H1 (cell line): ENCODE results near the gene ZNF277. TPM values are rescaled to one million over a fixed set of nuclear protein-coding genes. Genes with fewer than 3 reads are reported as not detected.

ENCODE experiments used
- CTCF ChIA-PET: fragments of 300-600 bp; sonication (Branson Sonifier 250); formaldehyde crosslinking; loops from one replicate; lab custom pipeline; 2021; ENCODE audit not compliant: partially characterized antibody; lab: Charles Lee
- POLR2A ChIA-PET: fragments of 300-600 bp; sonication (Branson Sonifier 250); formaldehyde crosslinking; loops from one replicate; lab custom pipeline; 2021; ENCODE audit warnings: inconsistent platforms; ENCODE audit not compliant: partially characterized antibody; lab: Charles Lee
- DNase-seq, 2 experiments: peaks; one replicate each; pipeline versions ENCODE4 v3.0.0 to v3.0.0-alpha.2; 2010 to 2022; ENCODE audit warnings: low spot score in 2 of 2, low read depth in 1 of 2, mixed read lengths in 1 of 2
- FAIRE-seq: peaks from 2 replicates; lab custom pipeline; 2011; peaks lifted over from hg19 to GRCh38; lab: Jason Lieb, UNC
- H2AFZ ChIP-seq: 2 replicates; pipeline ENCODE4 v1.8.1; 2012; ENCODE audit warnings: low read length, inconsistent platforms
- H2AK5ac ChIP-seq: 2 replicates; pipeline ENCODE4 v1.6.1; 2013; ENCODE audit warnings: low read depth, low read length
- H2BK120ac ChIP-seq: replicated peaks from 2 replicates; pipeline ENCODE3; 2013; ENCODE audit warnings: low read depth, low read length, inconsistent platforms
- H2BK12ac ChIP-seq: 2 replicates; pipeline ENCODE4 v1.6.1; 2013; ENCODE audit warnings: low read depth, low read length
- H2BK15ac ChIP-seq: 2 replicates; pipeline ENCODE4 v1.6.1; 2013; ENCODE audit warnings: low read length
- H2BK20ac ChIP-seq: 2 replicates; pipeline ENCODE4 v1.6.1; 2013; ENCODE audit warnings: low read length
- H2BK5ac ChIP-seq: 2 replicates; pipeline ENCODE4 v1.6.1; 2013; ENCODE audit warnings: low read depth, low read length
- H3K14ac ChIP-seq: 2 replicates; pipeline ENCODE4 v1.6.1; 2013; ENCODE audit warnings: inconsistent platforms; ENCODE audit not compliant: insufficient read length
- H3K18ac ChIP-seq: 2 replicates; pipeline ENCODE4 v1.6.1; 2013; ENCODE audit warnings: low read length; ENCODE audit errors: extremely low read depth
- H3K23ac ChIP-seq: 2 replicates; pipeline ENCODE4 v1.6.1; 2013; ENCODE audit warnings: inconsistent platforms; ENCODE audit not compliant: insufficient read length
- H3K23me2 ChIP-seq: 2 replicates; pipeline ENCODE4 v1.6.1; 2013; ENCODE audit warnings: low read depth, low read length
- H3K27ac ChIP-seq: 2 replicates; pipeline ENCODE4 v1.6.1; 2011; ENCODE audit warnings: low read depth, low read length, inconsistent platforms
- H3K27me3 ChIP-seq, 4 experiments: replicated peaks in 1 of 4; 1 replicate in 1 of 4; 2 replicates in 3 of 4; pipeline versions ENCODE4 v1.6.1 to v1.8.1; 2011 to 2013; ENCODE audit warnings: low read length in 3 of 4, mild to moderate bottlenecking in 3 of 4, inconsistent platforms in 2 of 4, mixed read lengths in 2 of 4, moderate library complexity in 1 of 4; ENCODE audit not compliant: control insufficient read depth in 3 of 4, insufficient read depth in 3 of 4; ENCODE audit errors: extremely low read depth in 1 of 4
- H3K36me3 ChIP-seq, 4 experiments: 2 replicates each; pipeline versions ENCODE4 v1.6.1 to v1.8.1; 2011 to 2013; ENCODE audit warnings: mild to moderate bottlenecking in 4 of 4, low read length in 3 of 4, moderate library complexity in 2 of 4, control low read depth in 1 of 4, inconsistent platforms in 1 of 4; ENCODE audit not compliant: insufficient read depth in 4 of 4, control insufficient read depth in 2 of 4
- H3K4ac ChIP-seq: replicated peaks from 2 replicates; pipeline ENCODE3; 2013; ENCODE audit warnings: low read length, low read depth, mixed read lengths, inconsistent platforms; ENCODE audit not compliant: insufficient read length
- H3K4me1 ChIP-seq, 4 experiments: replicated peaks in 1 of 4; 1 replicate in 1 of 4; 2 replicates in 3 of 4; pipeline versions ENCODE4 v1.6.1 to v1.8.1; 2011 to 2013; ENCODE audit warnings: low read length in 3 of 4, inconsistent platforms in 2 of 4, mixed read lengths in 1 of 4; ENCODE audit not compliant: insufficient read depth in 4 of 4, control insufficient read depth in 3 of 4
- H3K4me2 ChIP-seq, 2 experiments: 2 replicates each; pipeline versions ENCODE4 v1.6.1 to v1.8.1; 2011 to 2013; ENCODE audit warnings: low read depth in 2 of 2, low read length in 2 of 2, control low read depth in 1 of 2, inconsistent platforms in 1 of 2, mild to moderate bottlenecking in 1 of 2; ENCODE audit not compliant: insufficient read depth in 1 of 2
- H3K4me3 ChIP-seq, 4 experiments: fragments of 200-600, 300-600 bp in 1 of 4; sonication (generic), shearing (Covaris generic), sonication (Bioruptor Twin) in 1 of 4; 2 replicates each; pipeline versions ENCODE4 v1.5.1 to v1.8.1; 2011 to 2016; ENCODE audit warnings: low read length in 4 of 4, low read depth in 3 of 4, control low read depth in 2 of 4, inconsistent platforms in 2 of 4, mild to moderate bottlenecking in 2 of 4, mixed read lengths in 1 of 4, moderate library complexity in 1 of 4; ENCODE audit not compliant: insufficient read depth in 2 of 4; ENCODE audit errors: extremely low read depth in 1 of 4
- H3K56ac ChIP-seq: replicated peaks from 2 replicates; pipeline ENCODE3; 2013; ENCODE audit warnings: low read depth, mild to moderate bottlenecking, mixed read lengths, low read length, inconsistent platforms; ENCODE audit not compliant: insufficient read length
- H3K79me1 ChIP-seq: 2 replicates; pipeline ENCODE4 v1.6.1; 2013; ENCODE audit warnings: low read depth, low read length, control low read depth
- H3K79me2 ChIP-seq, 2 experiments: 2 replicates each; pipeline versions ENCODE4 v1.6.1 to v1.8.1; 2012 to 2013; ENCODE audit warnings: low read length in 2 of 2, mild to moderate bottlenecking in 2 of 2, inconsistent platforms in 1 of 2; ENCODE audit not compliant: insufficient read depth in 2 of 2, control insufficient read depth in 1 of 2
- H3K9ac ChIP-seq, 4 experiments: replicated peaks in 1 of 4; 1 replicate in 1 of 4; 2 replicates in 3 of 4; pipeline versions ENCODE4 v1.6.1 to v1.8.1; 2011 to 2013; ENCODE audit warnings: low read depth in 3 of 4, low read length in 3 of 4, control low read depth in 2 of 4, mild to moderate bottlenecking in 2 of 4, moderate library complexity in 2 of 4, inconsistent platforms in 1 of 4; ENCODE audit errors: extremely low read depth in 1 of 4
- H3K9me3 ChIP-seq, 2 experiments: 2 replicates each; pipeline versions ENCODE4 v1.6.1 to v1.8.1; 2012 to 2013; ENCODE audit warnings: mild to moderate bottlenecking in 2 of 2, moderate library complexity in 2 of 2, control low read depth in 1 of 2, inconsistent platforms in 1 of 2, low read depth in 1 of 2, low read length in 1 of 2, mixed read lengths in 1 of 2; ENCODE audit not compliant: insufficient read depth in 2 of 2
- H4K20me1 ChIP-seq, 2 experiments: replicated peaks in 1 of 2; 2 replicates each; pipeline versions ENCODE3 to v1.8.1; 2011 to 2013; ENCODE audit warnings: inconsistent platforms in 2 of 2, low read length in 2 of 2, mild to moderate bottlenecking in 1 of 2; ENCODE audit not compliant: insufficient read depth in 2 of 2, control insufficient read depth in 1 of 2
- H4K5ac ChIP-seq: 2 replicates; pipeline ENCODE4 v1.6.1; 2013; ENCODE audit warnings: low read length, low read depth, mixed read lengths, inconsistent platforms; ENCODE audit not compliant: insufficient read length
- H4K8ac ChIP-seq: 2 replicates; pipeline ENCODE4 v1.8.0; 2013; ENCODE audit warnings: mild to moderate bottlenecking, moderate library complexity, low read length, inconsistent platforms; ENCODE audit not compliant: insufficient read depth; ENCODE audit errors: extremely low read depth
- H4K91ac ChIP-seq: replicated peaks from 2 replicates; pipeline ENCODE3; 2013; ENCODE audit warnings: low read length, mixed read lengths, inconsistent platforms; ENCODE audit not compliant: insufficient read length
- WGBS, 2 experiments: shearing (Covaris generic) in 1 of 2; methylation state at CpG; one replicate each; pipeline versions ENCODE4 v1.1.6 to v1.1.7; 2013 to 2015; ENCODE audit warnings: low lambda C conversion rate in 2 of 2, mixed read lengths in 2 of 2, inconsistent platforms in 1 of 2, low coverage in 1 of 2, missing lambda C conversion rate in 1 of 2; ENCODE audit not compliant: insufficient replicate concordance in 2 of 2, insufficient coverage in 1 of 2, insufficient read length in 1 of 2; ENCODE audit errors: extremely low coverage in 1 of 2, missing lambda C conversion rate in 1 of 2; 5-methylcytosine and 5-hydroxymethylcytosine counted together
- polyA plus RNA-seq, 7 experiments: library from polyadenylated mRNA; depleted of rRNA in 3 of 7; stranded (reverse) in 5 of 7; unstranded in 2 of 7; fragments of >200 nt in 5 of 7; fragments of 200-250 nt in 2 of 7; gene quantifications; 1 replicate in 5 of 7; 2 replicates in 1 of 7; 4 replicates in 1 of 7; pipeline versions ENCODE4 v1.2.1 to v1.2.3, GENCODE V29; 2011 to 2013; ENCODE audit warnings: missing spikeins in 2 of 7, mixed read lengths in 2 of 7
- total RNA-seq: library from RNA; stranded (reverse); fragmentation: NEBNext Ultra II Directional; extraction: Animal tissue kit (Norgen Biotek cat#: 25700); gene quantifications from 2 replicates; pipeline ENCODE4 v1.2.1, GENCODE V29; 2021
- TF ChIP-seq, protein P1 (sequence below): IDR thresholded peaks from 2 replicates; pipeline ENCODE4 v1.6.1; 2012; ENCODE audit warnings: low read length, inconsistent platforms
- TF ChIP-seq, protein P2 (sequence below): IDR thresholded peaks from 2 replicates; pipeline ENCODE4 v1.6.1; 2011; ENCODE audit warnings: low read length, improper control_type of control experiment

ZNF277 gene
- total and polyA plus RNA-seq, 2 of the 8 experiments (the other 6 are each of a cell fraction or from before 2014, with no cell fraction given): 5.1 to 21.7 TPM

DNA sequence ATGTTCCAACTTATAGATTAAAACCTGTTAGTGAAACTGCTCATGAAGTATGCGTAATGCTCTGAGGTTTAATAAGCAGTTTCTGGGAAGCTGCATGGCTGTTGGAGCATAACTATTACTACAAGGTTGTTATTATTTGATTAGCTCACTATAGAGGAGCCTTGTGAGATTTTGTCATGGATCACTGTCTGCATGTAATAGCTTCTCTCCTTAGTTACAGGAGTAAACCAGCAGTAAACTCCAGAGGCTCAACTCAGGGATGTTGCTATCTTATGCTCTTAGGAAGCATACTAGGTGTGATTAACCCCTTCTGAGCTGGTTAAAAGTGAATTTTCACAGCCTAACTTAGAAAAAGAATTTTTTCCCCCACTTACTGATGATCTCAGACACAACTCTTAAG lies 180.1 kb downstream of the ZNF277 start:
- H3K9ac ChIP-seq: no peak overlapping the region
- no peaks in the 10 kb centered on the region for H3K23me2 ChIP-seq
- no peak overlapping the region for H4K8ac ChIP-seq
- H3K23ac ChIP-seq: no peak overlapping the region
- no peak overlapping the region for H2BK15ac ChIP-seq
- H3K36me3 ChIP-seq: no peaks in the 10 kb centered on the region
- no peaks in the 10 kb centered on the region for H3K79me2 ChIP-seq
- H3K4me3 ChIP-seq: no peak overlapping the region
- no peak for FAIRE-seq
- H3K27ac ChIP-seq: no peak overlapping the region
- H3K9me3 ChIP-seq: no peaks in the 10 kb centered on the region
- TF ChIP-seq, protein P1, sequence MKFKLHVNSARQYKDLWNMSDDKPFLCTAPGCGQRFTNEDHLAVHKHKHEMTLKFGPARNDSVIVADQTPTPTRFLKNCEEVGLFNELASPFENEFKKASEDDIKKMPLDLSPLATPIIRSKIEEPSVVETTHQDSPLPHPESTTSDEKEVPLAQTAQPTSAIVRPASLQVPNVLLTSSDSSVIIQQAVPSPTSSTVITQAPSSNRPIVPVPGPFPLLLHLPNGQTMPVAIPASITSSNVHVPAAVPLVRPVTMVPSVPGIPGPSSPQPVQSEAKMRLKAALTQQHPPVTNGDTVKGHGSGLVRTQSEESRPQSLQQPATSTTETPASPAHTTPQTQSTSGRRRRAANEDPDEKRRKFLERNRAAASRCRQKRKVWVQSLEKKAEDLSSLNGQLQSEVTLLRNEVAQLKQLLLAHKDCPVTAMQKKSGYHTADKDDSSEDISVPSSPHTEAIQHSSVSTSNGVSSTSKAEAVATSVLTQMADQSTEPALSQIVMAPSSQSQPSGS: no peak
- TF ChIP-seq, protein P2, sequence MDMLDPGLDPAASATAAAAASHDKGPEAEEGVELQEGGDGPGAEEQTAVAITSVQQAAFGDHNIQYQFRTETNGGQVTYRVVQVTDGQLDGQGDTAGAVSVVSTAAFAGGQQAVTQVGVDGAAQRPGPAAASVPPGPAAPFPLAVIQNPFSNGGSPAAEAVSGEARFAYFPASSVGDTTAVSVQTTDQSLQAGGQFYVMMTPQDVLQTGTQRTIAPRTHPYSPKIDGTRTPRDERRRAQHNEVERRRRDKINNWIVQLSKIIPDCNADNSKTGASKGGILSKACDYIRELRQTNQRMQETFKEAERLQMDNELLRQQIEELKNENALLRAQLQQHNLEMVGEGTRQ: no peak
- TF ChIP-seq, all 59 proteins: peak for 0
- H2BK120ac ChIP-seq: no peak overlapping the region
- no peak overlapping the region for H3K4me2 ChIP-seq
- 85% methylated on average over 1 of the region's 1 CpG; no CpG with 5 or more reads in 1 of the 2 experiments for WGBS, 2 experiments
- no peak overlapping the region for H2BK12ac ChIP-seq
- no peaks in the 10 kb centered on the region; a peak in 1 of 7 replicates for H3K27me3 ChIP-seq
- no peak overlapping the region for H2AK5ac ChIP-seq
- H4K5ac ChIP-seq: no peak overlapping the region
- DNase-seq: no peak
- no peaks in the 10 kb centered on the region for H4K20me1 ChIP-seq
- H3K79me1 ChIP-seq: no peaks in the 10 kb centered on the region
- CTCF ChIA-PET: interaction anchor here (0.6 kb wide), 1 partner anchor 576 kb away, joined by 3 read pairs; no protein-coding TSS in a partner anchor
- H3K4ac ChIP-seq: no peak overlapping the region
- no peak overlapping the region for H2AFZ ChIP-seq
- H3K4me1 ChIP-seq: no peaks in the 10 kb centered on the region
- no peak overlapping the region for H2BK5ac ChIP-seq
- POLR2A ChIA-PET: interaction anchor here (0.7 kb wide), 1 partner anchor 71 kb away, joined by 3 read pairs; no protein-coding TSS in a partner anchor
- no peak overlapping the region for H3K56ac ChIP-seq
- H3K14ac ChIP-seq: no peak overlapping the region
- no peak overlapping the region for H2BK20ac ChIP-seq
- H3K18ac ChIP-seq: no peak overlapping the region
- H4K91ac ChIP-seq: no peak overlapping the region
